ENCODE measurements around the gene BAK1.
"Not testable (repeated sequence)": the region's sequence is repeated elsewhere in the genome, so short reads cannot be mapped to it uniquely, and the experiment has no call there.

DNA sequence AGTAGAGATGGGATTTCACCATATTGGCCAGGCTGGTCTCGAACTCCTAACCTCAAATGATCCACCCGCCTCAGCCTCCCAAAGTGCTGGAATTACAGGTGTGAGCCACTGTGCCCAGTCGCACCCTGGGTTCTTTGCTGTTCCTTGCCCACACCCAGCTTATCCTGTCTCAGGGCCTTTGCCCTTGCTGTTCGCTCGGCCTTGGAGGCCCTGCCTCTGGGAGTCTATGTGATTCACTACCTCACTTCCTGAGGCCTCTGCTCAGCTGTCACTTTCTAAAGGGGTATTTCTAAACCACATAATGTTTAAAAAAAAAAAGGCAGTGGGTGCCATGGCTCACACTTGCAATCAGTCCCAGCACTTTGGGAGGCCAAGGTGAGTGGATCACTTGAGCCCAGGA lies 16.8 kb upstream of the BAK1 start:
- TF ChIP-seq, protein P1, sequence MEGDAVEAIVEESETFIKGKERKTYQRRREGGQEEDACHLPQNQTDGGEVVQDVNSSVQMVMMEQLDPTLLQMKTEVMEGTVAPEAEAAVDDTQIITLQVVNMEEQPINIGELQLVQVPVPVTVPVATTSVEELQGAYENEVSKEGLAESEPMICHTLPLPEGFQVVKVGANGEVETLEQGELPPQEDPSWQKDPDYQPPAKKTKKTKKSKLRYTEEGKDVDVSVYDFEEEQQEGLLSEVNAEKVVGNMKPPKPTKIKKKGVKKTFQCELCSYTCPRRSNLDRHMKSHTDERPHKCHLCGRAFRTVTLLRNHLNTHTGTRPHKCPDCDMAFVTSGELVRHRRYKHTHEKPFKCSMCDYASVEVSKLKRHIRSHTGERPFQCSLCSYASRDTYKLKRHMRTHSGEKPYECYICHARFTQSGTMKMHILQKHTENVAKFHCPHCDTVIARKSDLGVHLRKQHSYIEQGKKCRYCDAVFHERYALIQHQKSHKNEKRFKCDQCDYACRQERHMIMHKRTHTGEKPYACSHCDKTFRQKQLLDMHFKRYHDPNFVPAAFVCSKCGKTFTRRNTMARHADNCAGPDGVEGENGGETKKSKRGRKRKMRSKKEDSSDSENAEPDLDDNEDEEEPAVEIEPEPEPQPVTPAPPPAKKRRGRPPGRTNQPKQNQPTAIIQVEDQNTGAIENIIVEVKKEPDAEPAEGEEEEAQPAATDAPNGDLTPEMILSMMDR (IDR thresholded peaks at IDR 0.05), result not testable (repeated sequence)
- TF ChIP-seq ZFX (IDR thresholded peaks at IDR 0.05; ENCODE audit: borderline replicate concordance), result not testable (repeated sequence)
